NCI-H1930 (cell line): Measurements from ENCODE around the gene ZNF438.
"Not testable (repeated sequence)": the region's sequence is repeated elsewhere in the genome, so short reads cannot be mapped to it uniquely, and the experiment has no call there.

ENCODE experiments used
- DNase-seq, 2 experiments: peaks; one replicate each; lab custom pipeline; 2025; lab: John Stamatoyannopoulos, UW

ZNF438 gene

GRCh38 chr10:30804478-30805055 is 227.1 kb downstream of the ZNF438 start:
- DNase-seq, result no peak

GRCh38 chr10:30803892-30804322 is 227.8 kb downstream of the ZNF438 start:
- DNase-seq, result no peak

- no peak for DNase-seq
Measured at GRCh38 chr10:30803058-30803457, 228.6 kb downstream of the ZNF438 start.

- no peak for DNase-seq
Measured at GRCh38 chr10:30800368-30800767, 231.3 kb downstream of the ZNF438 start.

GRCh38 chr10:30798646-30799185 is 232.9 kb downstream of the ZNF438 start:
- DNase-seq, result no peak

- DNase-seq, result not testable (repeated sequence)
Measured at GRCh38 chr10:30795024-30795423, 236.6 kb downstream of the ZNF438 start.
